GM12878 (cell line): ENCODE measurements around the gene TRIB2. TPM values are rescaled to one million over a fixed set of nuclear protein-coding genes. Genes with fewer than 3 reads are reported as not detected.

Experiments used
- ATAC-seq: fragments of 200-7000 bp; cut with Tn5 transposase; 3 replicates; pipeline ENCODE4 v1.9.1; 2020; ENCODE audit warnings: mild to moderate bottlenecking, moderate library complexity
- BruUV-seq: library from RNA; stranded (reverse); fragments of 400-500 nt; replicated peaks from 2 replicates; lab custom pipeline; 2021; lab: Mats Ljungman, UMichigan
- CTCF ChIA-PET: fragments of 300-600 bp; sonication (Branson Sonifier 250); formaldehyde crosslinking; extraction: SDS; loops from one replicate; lab custom pipeline; 2021; ENCODE audit warnings: inconsistent platforms; lab: Yijun Ruan, JAX
- POLR2A ChIA-PET: fragments of 350-600 bp; formaldehyde crosslinking; extraction: SDS; loops from one replicate; lab custom pipeline; 2021; ENCODE audit warnings: inconsistent platforms; lab: Charles Lee
- RAD21 ChIA-PET: fragments of 300-600 bp; sonication (Branson Sonifier 250); formaldehyde crosslinking; loops from one replicate; lab custom pipeline; 2023; ENCODE audit warnings: antibody characterized with exemption; ENCODE audit not compliant: unreplicated experiment; lab: Charles Lee
- SMC1A ChIA-PET: fragments of 300-600 bp; sonication (Branson Sonifier 250); formaldehyde crosslinking; loops from one replicate; lab custom pipeline; 2023; ENCODE audit not compliant: unreplicated experiment, uncharacterized antibody; lab: Charles Lee
- DNase-seq: peaks from one replicate; pipeline ENCODE4 v3.0.0-alpha.2; 2011; ENCODE audit warnings: low read depth, low spot score
- FAIRE-seq: peaks from 3 replicates; lab custom pipeline; 2011; peaks lifted over from hg19 to GRCh38; lab: Jason Lieb, UNC
- H2AFZ ChIP-seq: 2 replicates; pipeline ENCODE4 v1.6.0; 2011; ENCODE audit warnings: low read depth, low read length, control low read depth; ENCODE audit not compliant: control insufficient read depth
- H3K27ac ChIP-seq: 2 replicates; pipeline ENCODE4 v1.5.1; 2011; ENCODE audit warnings: control low read depth; ENCODE audit not compliant: control insufficient read depth, insufficient read depth
- H3K27me3 ChIP-seq, 2 experiments: replicated peaks in 1 of 2; 2 replicates each; pipeline versions ENCODE4 v1.6.0 to v1.6.1; 2011; ENCODE audit warnings: low read length in 1 of 2; ENCODE audit not compliant: control insufficient read depth in 2 of 2, insufficient read depth in 2 of 2
- H3K36me3 ChIP-seq, 2 experiments: 2 replicates each; pipeline ENCODE4 v1.5.1; 2011; ENCODE audit warnings: low read length in 1 of 2; ENCODE audit not compliant: control insufficient read depth in 2 of 2, insufficient read depth in 2 of 2
- H3K4me1 ChIP-seq: 2 replicates; pipeline ENCODE4 v1.6.1; 2011; ENCODE audit warnings: mild to moderate bottlenecking, low read length, moderate library complexity, mixed read lengths; ENCODE audit not compliant: control insufficient read depth, insufficient read depth
- H3K4me2 ChIP-seq: 2 replicates; pipeline ENCODE4 v1.6.0; 2011; ENCODE audit warnings: control low read depth; ENCODE audit not compliant: control insufficient read depth, insufficient read depth
- H3K4me3 ChIP-seq: fragments of 200-600 bp; sonication (generic); 2 replicates; pipeline ENCODE4 v1.5.1; 2016
- H3K79me2 ChIP-seq: 2 replicates; pipeline ENCODE4 v1.6.0; 2011; ENCODE audit warnings: low read length; ENCODE audit not compliant: control insufficient read depth, insufficient read depth
- H3K9ac ChIP-seq: 2 replicates; pipeline ENCODE4 v1.8.0; 2011; ENCODE audit warnings: low read length, control low read depth, mixed read lengths; ENCODE audit not compliant: control insufficient read depth, insufficient read depth
- H3K9me3 ChIP-seq: replicated peaks from 3 replicates; pipeline ENCODE4 v1.5.1; 2011; ENCODE audit warnings: mild to moderate bottlenecking, low read length; ENCODE audit not compliant: control insufficient read depth, insufficient read depth
- H4K20me1 ChIP-seq: 2 replicates; pipeline ENCODE4 v1.6.0; 2011; ENCODE audit not compliant: control insufficient read depth, insufficient read depth
- DPF2 ChIP-seq: fragments of 450-650 bp; IDR thresholded peaks from 2 replicates; pipeline ENCODE4 v1.6.1; 2017; ENCODE audit warnings: mild to moderate bottlenecking
- ETV6 ChIP-seq, 2 experiments: fragments of 450-650 bp in 1 of 2; IDR thresholded peaks in 1 of 2; conservative IDR thresholded peaks in 1 of 2; 2 replicates each; pipeline ENCODE4 v1.6.1; 2014; ENCODE audit warnings: antibody characterized with exemption in 1 of 2, borderline replicate concordance in 1 of 2, low read depth in 1 of 2, mild to moderate bottlenecking in 1 of 2, moderate library complexity in 1 of 2
- GATAD2B ChIP-seq: fragments of 450-650 bp; conservative IDR thresholded peaks from 2 replicates; pipeline ENCODE4 v1.6.1; 2017; ENCODE audit warnings: low read depth, mild to moderate bottlenecking, moderate library complexity
- HDAC6 ChIP-seq: fragments of 200-600 bp; sonication (generic); IDR thresholded peaks from one replicate; pipeline ENCODE4 v1.8.0; 2017; ENCODE audit warnings: antibody characterized with exemption; ENCODE audit not compliant: unreplicated experiment
- NFYB ChIP-seq: IDR thresholded peaks from 2 replicates; pipeline ENCODE4 v1.6.1; 2011; ENCODE audit warnings: low read depth, mild to moderate bottlenecking, low read length, improper control_type of control experiment, moderate library complexity; ENCODE audit not compliant: insufficient read depth
- RAD51 ChIP-seq: fragments of 450-650 bp; IDR thresholded peaks from 2 replicates; pipeline ENCODE4 v1.6.1; 2016; ENCODE audit warnings: moderate library complexity, mild to moderate bottlenecking, inconsistent platforms
- RB1 ChIP-seq: fragments of 450-650 bp; formaldehyde crosslinking; IDR thresholded peaks from 2 replicates; pipeline ENCODE4 v1.6.1; 2017; ENCODE audit warnings: mild to moderate bottlenecking, borderline replicate concordance
- SIN3A ChIP-seq: IDR thresholded peaks from 2 replicates; pipeline ENCODE4 v1.6.1; 2012; ENCODE audit warnings: low read depth, low read length, improper control_type of control experiment
- SIX5 ChIP-seq: IDR thresholded peaks from 2 replicates; pipeline ENCODE4 v1.6.1; 2011; ENCODE audit warnings: mild to moderate bottlenecking, low read depth, low read length, moderate library complexity; ENCODE audit not compliant: severe bottlenecking
- STAT3 ChIP-seq: IDR thresholded peaks from 2 replicates; pipeline ENCODE4 v1.6.1; 2011; ENCODE audit warnings: low read depth, low read length, improper control_type of control experiment
- WGBS: methylation state at CpG from one replicate; pipeline ENCODE4 v1.1.6; 2016; ENCODE audit warnings: low lambda C conversion rate; ENCODE audit not compliant: insufficient replicate concordance, insufficient coverage; ENCODE audit errors: missing lambda C conversion rate; 5-methylcytosine and 5-hydroxymethylcytosine counted together
- in situ Hi-C: fragments of 300-500 bp; cut with MboI; formaldehyde crosslinking; loops from 9 replicates; pipeline ENCODE4 v1.14.3; 2018; ENCODE audit warnings: mixed read lengths
- intact Hi-C: fragments of 100-400 bp; cut with micrococcal nuclease; formaldehyde crosslinking; loops from one replicate; pipeline ENCODE4 v1.14.2; 2022; ENCODE audit not compliant: unreplicated experiment
- polyA plus RNA-seq, 11 experiments: library from polyadenylated mRNA; depleted of rRNA in 4 of 11; unstranded in 6 of 11; stranded (reverse) in 5 of 11; fragments of >200 nt; fragmentation: Nextera tagmentation in 4 of 11; fragmentation: Illumina TruSeq in 1 of 11; extraction: Ambion mirVana in 4 of 11; extraction: Trizol in 1 of 11; gene quantifications; 1 replicate in 1 of 11; 2 replicates in 10 of 11; pipeline versions ENCODE4 v1.2.1 to v1.2.3, GENCODE V29; 2011 to 2016; ENCODE audit warnings: inconsistent platforms in 2 of 11, missing spikeins in 2 of 11, low read depth in 1 of 11
- total RNA-seq, 4 experiments: library from RNA; depleted of rRNA in 3 of 4; stranded (reverse); fragments of >200 nt in 3 of 4; fragmentation: Illumina TruSeq in 1 of 4; extraction: Trizol in 1 of 4; gene quantifications; 2 replicates each; pipeline versions ENCODE4 v1.2.1 to v1.2.3, GENCODE V29; 2013 to 2021
- TF ChIP-seq, protein P1 (sequence below): fragments of 450-650 bp; IDR thresholded peaks from 2 replicates; pipeline ENCODE4 v1.6.1; 2017; ENCODE audit warnings: mild to moderate bottlenecking, moderate library complexity
- TF ChIP-seq, protein P2 (sequence below): fragments of 450-650 bp; formaldehyde crosslinking; IDR thresholded peaks from 2 replicates; pipeline ENCODE4 v1.5.0; 2022; ENCODE audit warnings: mild to moderate bottlenecking, missing genetic modification characterization

Gene TRIB2
- total and polyA plus RNA-seq, 10 of the 15 experiments (the other 5 are each of a cell fraction or from before 2014, with no cell fraction given), result 1.6 to 9.2 (median 5.2) TPM

DNA sequence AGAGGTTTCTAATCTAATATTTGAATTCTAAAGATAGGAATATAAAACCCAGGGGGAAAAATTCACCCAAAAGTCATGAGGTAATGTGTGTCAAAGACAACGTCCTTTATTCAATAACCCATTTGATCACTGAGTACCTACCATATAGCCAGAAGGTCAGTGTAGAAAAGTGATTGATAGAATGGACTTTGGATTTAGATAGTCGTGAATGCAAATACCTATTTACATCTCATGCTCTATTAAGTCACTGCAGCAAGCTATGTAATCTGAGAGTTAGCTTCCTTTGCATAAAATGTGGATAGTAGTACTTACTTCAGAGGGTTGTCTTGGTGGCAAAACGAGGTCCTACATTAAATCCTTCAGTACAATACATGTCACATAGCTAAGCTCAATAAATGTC lies 27.8 kb upstream of the TRIB2 start:
- ChIA-PET RAD21 (no interaction called here), POLR2A (no interaction called here), CTCF (interaction anchor here (2.6 kb wide), 1 partner anchor 27 kb away, joined by 8 read pairs; the partner anchor contains the start of gene TRIB2)

More for the DNA sequence above, 27.8 kb upstream of the TRIB2 start:
- no peak overlapping the region for H3K27ac ChIP-seq
- in situ Hi-C loops, result no loop called here
- WGBS, result 7% methylated on average over 3 of the region's 3 CpGs
- H3K4me2 ChIP-seq, result no peak overlapping the region
- H2AFZ ChIP-seq, result no peak overlapping the region
- ATAC-seq, result no peak
- no peaks in the 10 kb centered on the region for H3K4me1 ChIP-seq
- SMC1A ChIA-PET, result interaction anchor here (1.2 to 1.3 kb wide), 2 partner anchors 9 to 13 kb away, joined by 4 to 5 read pairs; no protein-coding TSS in a partner anchor
- no peak for FAIRE-seq
- intact Hi-C loops, result no loop called here
- no peaks in the 10 kb centered on the region for H3K79me2 ChIP-seq
- no peak overlapping the region for H3K4me3 ChIP-seq
- no peak for DNase-seq
- no peaks in the 10 kb centered on the region; the same call in 1 of the 3 replicates for H3K9me3 ChIP-seq
- H3K36me3 ChIP-seq, result no peaks in the 10 kb centered on the region
- H3K27me3 ChIP-seq, result peaks cover 0 to 7% of the 10 kb centered on the region in 2 experiments; a peak in 3 of 4 replicates
- no peak overlapping the region for H3K9ac ChIP-seq
- TF ChIP-seq GATAD2B (no peak), HDAC6 (no peak), NFYB (no peak), DPF2 (no peak), SIX5 (no peak), STAT3 (no peak), RAD51 (no peak), SIN3A (no peak), ETV6 (conservative IDR thresholded peaks at IDR 0.05 in 1 of 2, IDR thresholded peaks at IDR 0.05 in 1 of 2; ENCODE audit: borderline replicate concordance in 1 of 2, low read depth in 1 of 2) (no peak), RB1 (no peak)
- TF ChIP-seq, protein P1, sequence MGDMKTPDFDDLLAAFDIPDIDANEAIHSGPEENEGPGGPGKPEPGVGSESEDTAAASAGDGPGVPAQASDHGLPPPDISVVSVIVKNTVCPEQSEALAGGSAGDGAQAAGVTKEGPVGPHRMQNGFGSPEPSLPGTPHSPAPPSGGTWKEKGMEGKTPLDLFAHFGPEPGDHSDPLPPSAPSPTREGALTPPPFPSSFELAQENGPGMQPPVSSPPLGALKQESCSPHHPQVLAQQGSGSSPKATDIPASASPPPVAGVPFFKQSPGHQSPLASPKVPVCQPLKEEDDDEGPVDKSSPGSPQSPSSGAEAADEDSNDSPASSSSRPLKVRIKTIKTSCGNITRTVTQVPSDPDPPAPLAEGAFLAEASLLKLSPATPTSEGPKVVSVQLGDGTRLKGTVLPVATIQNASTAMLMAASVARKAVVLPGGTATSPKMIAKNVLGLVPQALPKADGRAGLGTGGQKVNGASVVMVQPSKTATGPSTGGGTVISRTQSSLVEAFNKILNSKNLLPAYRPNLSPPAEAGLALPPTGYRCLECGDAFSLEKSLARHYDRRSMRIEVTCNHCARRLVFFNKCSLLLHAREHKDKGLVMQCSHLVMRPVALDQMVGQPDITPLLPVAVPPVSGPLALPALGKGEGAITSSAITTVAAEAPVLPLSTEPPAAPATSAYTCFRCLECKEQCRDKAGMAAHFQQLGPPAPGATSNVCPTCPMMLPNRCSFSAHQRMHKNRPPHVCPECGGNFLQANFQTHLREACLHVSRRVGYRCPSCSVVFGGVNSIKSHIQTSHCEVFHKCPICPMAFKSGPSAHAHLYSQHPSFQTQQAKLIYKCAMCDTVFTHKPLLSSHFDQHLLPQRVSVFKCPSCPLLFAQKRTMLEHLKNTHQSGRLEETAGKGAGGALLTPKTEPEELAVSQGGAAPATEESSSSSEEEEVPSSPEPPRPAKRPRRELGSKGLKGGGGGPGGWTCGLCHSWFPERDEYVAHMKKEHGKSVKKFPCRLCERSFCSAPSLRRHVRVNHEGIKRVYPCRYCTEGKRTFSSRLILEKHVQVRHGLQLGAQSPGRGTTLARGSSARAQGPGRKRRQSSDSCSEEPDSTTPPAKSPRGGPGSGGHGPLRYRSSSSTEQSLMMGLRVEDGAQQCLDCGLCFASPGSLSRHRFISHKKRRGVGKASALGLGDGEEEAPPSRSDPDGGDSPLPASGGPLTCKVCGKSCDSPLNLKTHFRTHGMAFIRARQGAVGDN, result no peak
- TF ChIP-seq, protein P2, sequence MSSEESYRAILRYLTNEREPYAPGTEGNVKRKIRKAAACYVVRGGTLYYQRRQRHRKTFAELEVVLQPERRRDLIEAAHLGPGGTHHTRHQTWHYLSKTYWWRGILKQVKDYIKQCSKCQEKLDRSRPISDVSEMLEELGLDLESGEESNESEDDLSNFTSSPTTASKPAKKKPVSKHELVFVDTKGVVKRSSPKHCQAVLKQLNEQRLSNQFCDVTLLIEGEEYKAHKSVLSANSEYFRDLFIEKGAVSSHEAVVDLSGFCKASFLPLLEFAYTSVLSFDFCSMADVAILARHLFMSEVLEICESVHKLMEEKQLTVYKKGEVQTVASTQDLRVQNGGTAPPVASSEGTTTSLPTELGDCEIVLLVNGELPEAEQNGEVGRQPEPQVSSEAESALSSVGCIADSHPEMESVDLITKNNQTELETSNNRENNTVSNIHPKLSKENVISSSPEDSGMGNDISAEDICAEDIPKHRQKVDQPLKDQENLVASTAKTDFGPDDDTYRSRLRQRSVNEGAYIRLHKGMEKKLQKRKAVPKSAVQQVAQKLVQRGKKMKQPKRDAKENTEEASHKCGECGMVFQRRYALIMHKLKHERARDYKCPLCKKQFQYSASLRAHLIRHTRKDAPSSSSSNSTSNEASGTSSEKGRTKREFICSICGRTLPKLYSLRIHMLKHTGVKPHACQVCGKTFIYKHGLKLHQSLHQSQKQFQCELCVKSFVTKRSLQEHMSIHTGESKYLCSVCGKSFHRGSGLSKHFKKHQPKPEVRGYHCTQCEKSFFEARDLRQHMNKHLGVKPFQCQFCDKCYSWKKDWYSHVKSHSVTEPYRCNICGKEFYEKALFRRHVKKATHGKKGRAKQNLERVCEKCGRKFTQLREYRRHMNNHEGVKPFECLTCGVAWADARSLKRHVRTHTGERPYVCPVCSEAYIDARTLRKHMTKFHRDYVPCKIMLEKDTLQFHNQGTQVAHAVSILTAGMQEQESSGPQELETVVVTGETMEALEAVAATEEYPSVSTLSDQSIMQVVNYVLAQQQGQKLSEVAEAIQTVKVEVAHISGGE (CRISPR knock-in tag), result no peak
- no TSS peak for BruUV-seq
- H4K20me1 ChIP-seq, result no peaks in the 10 kb centered on the region
